Fibroblast of the aortic adventitia (primary cell): ENCODE data around the gene PARVA. TPM values are rescaled to one million over a fixed set of nuclear protein-coding genes. Genes with fewer than 3 reads are reported as not detected.

Experiments used
- DNase-seq: peaks from one replicate; pipeline ENCODE4 v3.0.0-alpha.2; 2010; ENCODE audit warnings: low read depth
- H3K4me3 ChIP-seq: 2 replicates; pipeline ENCODE4 v1.5.1; 2011; ENCODE audit warnings: low read depth, mild to moderate bottlenecking, control low read depth, low read length, moderate library complexity
- total RNA-seq: library from RNA; depleted of rRNA; stranded (reverse); fragments of >200 nt; gene quantifications from 2 replicates; pipeline ENCODE4 v1.2.3, GENCODE V29; 2012; ENCODE audit warnings: low replicate concordance
- TF ChIP-seq, protein P1 (sequence below): IDR thresholded peaks from 2 replicates; pipeline ENCODE4 v1.5.1; 2011; ENCODE audit warnings: mild to moderate bottlenecking, low read length, control low read depth, inconsistent platforms; ENCODE audit not compliant: insufficient read depth

Gene PARVA
- total RNA-seq, 1 donor: 64.0 TPM

DNA sequence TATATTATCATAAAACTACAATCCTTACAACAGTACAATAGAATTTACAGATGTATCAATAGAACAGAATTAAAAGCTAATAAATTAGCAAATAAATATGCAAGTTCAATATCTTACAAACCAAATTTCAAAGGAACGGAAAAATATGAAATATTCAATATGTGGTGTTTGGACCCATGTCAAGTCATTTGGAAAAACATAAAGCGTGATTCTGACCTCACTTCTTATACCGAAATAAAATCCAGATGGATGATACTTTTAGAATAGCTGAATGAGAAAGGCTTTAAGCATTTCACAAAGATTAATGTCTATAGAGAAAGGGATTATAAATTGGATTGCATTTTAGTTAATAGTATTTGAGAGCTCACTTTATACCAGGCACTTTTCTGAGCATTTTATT, 204.0 kb downstream of the PARVA start:
- H3K4me3 ChIP-seq: no peak overlapping the region
- TF ChIP-seq, protein P1, sequence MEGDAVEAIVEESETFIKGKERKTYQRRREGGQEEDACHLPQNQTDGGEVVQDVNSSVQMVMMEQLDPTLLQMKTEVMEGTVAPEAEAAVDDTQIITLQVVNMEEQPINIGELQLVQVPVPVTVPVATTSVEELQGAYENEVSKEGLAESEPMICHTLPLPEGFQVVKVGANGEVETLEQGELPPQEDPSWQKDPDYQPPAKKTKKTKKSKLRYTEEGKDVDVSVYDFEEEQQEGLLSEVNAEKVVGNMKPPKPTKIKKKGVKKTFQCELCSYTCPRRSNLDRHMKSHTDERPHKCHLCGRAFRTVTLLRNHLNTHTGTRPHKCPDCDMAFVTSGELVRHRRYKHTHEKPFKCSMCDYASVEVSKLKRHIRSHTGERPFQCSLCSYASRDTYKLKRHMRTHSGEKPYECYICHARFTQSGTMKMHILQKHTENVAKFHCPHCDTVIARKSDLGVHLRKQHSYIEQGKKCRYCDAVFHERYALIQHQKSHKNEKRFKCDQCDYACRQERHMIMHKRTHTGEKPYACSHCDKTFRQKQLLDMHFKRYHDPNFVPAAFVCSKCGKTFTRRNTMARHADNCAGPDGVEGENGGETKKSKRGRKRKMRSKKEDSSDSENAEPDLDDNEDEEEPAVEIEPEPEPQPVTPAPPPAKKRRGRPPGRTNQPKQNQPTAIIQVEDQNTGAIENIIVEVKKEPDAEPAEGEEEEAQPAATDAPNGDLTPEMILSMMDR: no peak
- no peak for DNase-seq

DNA sequence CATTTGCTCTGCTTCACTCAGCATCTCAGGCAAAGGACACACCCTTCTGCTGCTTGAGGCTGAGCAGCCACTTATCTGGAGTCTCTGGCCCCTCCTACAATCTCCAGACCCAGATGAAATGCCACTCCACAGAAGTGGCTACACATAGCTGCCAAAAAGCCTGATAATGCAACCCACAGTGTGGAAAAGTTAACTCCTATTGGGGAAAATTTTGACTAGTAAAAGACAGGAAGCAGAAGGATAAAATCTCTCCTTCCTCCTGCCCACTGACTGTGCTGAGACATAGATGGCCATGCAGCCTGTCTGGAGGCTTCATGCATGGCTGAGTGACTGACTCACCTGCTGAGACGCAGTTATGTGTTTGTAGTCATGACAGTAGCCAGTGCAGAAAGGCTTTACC, 204.6 kb downstream of the PARVA start:
- H3K4me3 ChIP-seq: no peak overlapping the region
- DNase-seq: peak; percentile 73
- TF ChIP-seq, protein P1: no peak
